Putamen (tissue), 1 donor: ENCODE measurements around the gene ATXN10.

ENCODE experiments used
- DNase-seq: peaks from one replicate; pipeline ENCODE4 v3.0.0-alpha.2; 2016; ENCODE audit warnings: low spot score

The ATXN10 gene

GRCh38 chr22:45758603-45759002, 87.0 kb downstream of the ATXN10 start:
- no peak for DNase-seq

GRCh38 chr22:45760682-45761081, 89.0 kb downstream of the ATXN10 start:
- no peak for DNase-seq

GRCh38 chr22:45762545-45763235, 91.1 kb downstream of the ATXN10 start:
- DNase-seq = no peak

- no peak for DNase-seq
Measured at GRCh38 chr22:45763236-45763624, 91.6 kb downstream of the ATXN10 start.

GRCh38 chr22:45768490-45768889, 96.9 kb downstream of the ATXN10 start:
- DNase-seq = no peak

- no peak for DNase-seq
Measured at GRCh38 chr22:45769569-45770210, 98.1 kb downstream of the ATXN10 start.

GRCh38 chr22:45770506-45770905, 98.9 kb downstream of the ATXN10 start:
- DNase-seq = no peak

- DNase-seq = no peak
Measured at GRCh38 chr22:45771057-45771456, 99.4 kb downstream of the ATXN10 start.

- no peak for DNase-seq
Measured at GRCh38 chr22:45771711-45772110, 100.1 kb downstream of the ATXN10 start.

GRCh38 chr22:45772743-45773142, 101.1 kb downstream of the ATXN10 start:
- no peak for DNase-seq

- DNase-seq = no peak
Measured at GRCh38 chr22:45774001-45774670, 102.5 kb downstream of the ATXN10 start.

GRCh38 chr22:45775062-45775461, 103.4 kb downstream of the ATXN10 start:
- no peak for DNase-seq

GRCh38 chr22:45775569-45776312, 104.1 kb downstream of the ATXN10 start:
- no peak for DNase-seq

- no peak for DNase-seq
Measured at GRCh38 chr22:45776313-45776585, 104.6 kb downstream of the ATXN10 start.

- DNase-seq = no peak
Measured at GRCh38 chr22:45777046-45777851, 105.6 kb downstream of the ATXN10 start.

- DNase-seq = no peak
Measured at GRCh38 chr22:45777852-45778375, 106.3 kb downstream of the ATXN10 start.

- no peak for DNase-seq
Measured at GRCh38 chr22:45781459-45781858, 109.8 kb downstream of the ATXN10 start.

- DNase-seq = no peak
Measured at GRCh38 chr22:45781966-45782365, 110.3 kb downstream of the ATXN10 start.

- no peak for DNase-seq
Measured at GRCh38 chr22:45783021-45783420, 111.4 kb downstream of the ATXN10 start.

GRCh38 chr22:45783690-45784089, 112.1 kb downstream of the ATXN10 start:
- no peak for DNase-seq

- no peak for DNase-seq
Measured at GRCh38 chr22:45784357-45785277, 113.0 kb downstream of the ATXN10 start.
